K562 (cell line): ENCODE results near the gene CMBL. TPM values are rescaled to one million over a fixed set of nuclear protein-coding genes. Genes with fewer than 3 reads are reported as not detected.

Experiments
- FOXP1 ChIP-seq: sonication (generic); formaldehyde crosslinking; IDR thresholded peaks from 2 replicates; pipeline ENCODE4 v1.8.0; 2022; ENCODE audit warnings: mild to moderate bottlenecking, missing genetic modification reagents
- HNRNPLL ChIP-seq: fragments of 200-400 bp; formaldehyde crosslinking; IDR thresholded peaks from 2 replicates; pipeline ENCODE4 v1.6.1; 2017; ENCODE audit warnings: low read length, low read depth, mild to moderate bottlenecking; ENCODE audit not compliant: poor library complexity, severe bottlenecking
- JUND ChIP-seq, 2 experiments: IDR thresholded peaks; 2 replicates in 1 of 2; 3 replicates in 1 of 2; pipeline ENCODE4 v1.6.1; 2011; ENCODE audit warnings: borderline replicate concordance in 2 of 2, low read depth in 2 of 2, low read length in 2 of 2, improper control_type of control experiment in 1 of 2, missing biosample characterization in 1 of 2, missing genetic modification characterization in 1 of 2, missing genetic modification reagents in 1 of 2
- MAFK ChIP-seq: IDR thresholded peaks from 2 replicates; pipeline ENCODE4 v1.6.1; 2011; ENCODE audit warnings: low read length, improper control_type of control experiment
- SMAD2 ChIP-seq: fragments of 150-350 bp; IDR thresholded peaks from 2 replicates; pipeline ENCODE4 v1.6.1; 2014; ENCODE audit warnings: low read depth, mild to moderate bottlenecking, low read length
- TCF7 ChIP-seq: sonication (generic); IDR thresholded peaks from 2 replicates; pipeline ENCODE4 v1.6.1; 2016; ENCODE audit warnings: antibody characterized with exemption, borderline replicate concordance
- ZNF165 ChIP-seq: fragments of 250-450 bp; sonication (Bioruptor Pico); IDR thresholded peaks from 2 replicates; pipeline ENCODE4 v1.4.0; 2020; ENCODE audit warnings: borderline replicate concordance
- ZNF696 ChIP-seq: fragments of 250-450 bp; sonication (Bioruptor Pico); conservative IDR thresholded peaks from 2 replicates; pipeline ENCODE4 v1.4.0; 2020; ENCODE audit warnings: mild to moderate bottlenecking, moderate library complexity
- polyA plus RNA-seq, 8 experiments: library from polyadenylated mRNA; depleted of rRNA in 4 of 8; stranded (reverse) in 5 of 8; unstranded in 3 of 8; fragments of >200 nt; fragmentation: Nextera tagmentation in 2 of 8; fragmentation: Illumina TruSeq in 1 of 8; extraction: Ambion mirVana in 2 of 8; extraction: Trizol in 1 of 8; gene quantifications; 2 replicates each; pipeline versions ENCODE4 v1.2.1 to v1.2.3, GENCODE V29; 2011 to 2014; ENCODE audit warnings: inconsistent platforms in 1 of 8, missing spikeins in 1 of 8
- total RNA-seq, 7 experiments: library from RNA; depleted of rRNA in 6 of 7; stranded (reverse); fragments of >200 nt in 6 of 7; fragmentation: Illumina TruSeq in 2 of 7; extraction: Trizol in 2 of 7; gene quantifications; 2 replicates each; pipeline versions ENCODE4 v1.2.1 to v1.2.3, GENCODE V29; 2011 to 2021; ENCODE audit warnings: low replicate concordance in 1 of 7
- TF ChIP-seq, protein P1 (sequence below): fragments of 450-650 bp; formaldehyde crosslinking; IDR thresholded peaks from 2 replicates; pipeline ENCODE4 v1.4.0; 2020; ENCODE audit warnings: mild to moderate bottlenecking, mixed read lengths
- TF ChIP-seq, protein P2 (sequence below): fragments of 450-650 bp; IDR thresholded peaks from 2 replicates; pipeline ENCODE4 v1.6.1; 2016; ENCODE audit warnings: mild to moderate bottlenecking, moderate library complexity

The CMBL gene
- total and polyA plus RNA-seq, 9 of the 15 experiments (the other 6 are each of a cell fraction or from before 2014, with no cell fraction given), result 22.6 to 192 (median 71.1) TPM

GRCh38 chr5:10332301-10332700 lies 24.6 kb upstream of the CMBL start (continued):
- TF ChIP-seq JUND (IDR thresholded peaks at IDR 0.05; ENCODE audit: borderline replicate concordance, low read depth, low read length) (no peak), JUND (tag; IDR thresholded peaks at IDR 0.05; ENCODE audit: borderline replicate concordance, low read depth, low read length) (no peak), HNRNPLL (no peak), MAFK (no peak), TCF7 (no peak), FOXP1 (no peak), ZNF165 (CRISPR knock-in tag) (no peak), ZNF696 (no peak), SMAD2 (no peak)
- TF ChIP-seq, protein P1, sequence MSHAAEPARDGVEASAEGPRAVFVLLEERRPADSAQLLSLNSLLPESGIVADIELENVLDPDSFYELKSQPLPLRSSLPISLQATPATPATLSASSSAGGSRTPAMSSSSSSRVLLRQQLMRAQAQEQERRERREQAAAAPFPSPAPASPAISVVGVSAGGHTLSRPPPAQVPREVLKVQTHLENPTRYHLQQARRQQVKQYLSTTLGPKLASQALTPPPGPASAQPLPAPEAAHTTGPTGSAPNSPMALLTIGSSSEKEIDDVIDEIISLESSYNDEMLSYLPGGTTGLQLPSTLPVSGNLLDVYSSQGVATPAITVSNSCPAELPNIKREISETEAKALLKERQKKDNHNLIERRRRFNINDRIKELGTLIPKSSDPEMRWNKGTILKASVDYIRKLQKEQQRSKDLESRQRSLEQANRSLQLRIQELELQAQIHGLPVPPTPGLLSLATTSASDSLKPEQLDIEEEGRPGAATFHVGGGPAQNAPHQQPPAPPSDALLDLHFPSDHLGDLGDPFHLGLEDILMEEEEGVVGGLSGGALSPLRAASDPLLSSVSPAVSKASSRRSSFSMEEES (CRISPR knock-in tag), result no peak
- TF ChIP-seq, protein P2, sequence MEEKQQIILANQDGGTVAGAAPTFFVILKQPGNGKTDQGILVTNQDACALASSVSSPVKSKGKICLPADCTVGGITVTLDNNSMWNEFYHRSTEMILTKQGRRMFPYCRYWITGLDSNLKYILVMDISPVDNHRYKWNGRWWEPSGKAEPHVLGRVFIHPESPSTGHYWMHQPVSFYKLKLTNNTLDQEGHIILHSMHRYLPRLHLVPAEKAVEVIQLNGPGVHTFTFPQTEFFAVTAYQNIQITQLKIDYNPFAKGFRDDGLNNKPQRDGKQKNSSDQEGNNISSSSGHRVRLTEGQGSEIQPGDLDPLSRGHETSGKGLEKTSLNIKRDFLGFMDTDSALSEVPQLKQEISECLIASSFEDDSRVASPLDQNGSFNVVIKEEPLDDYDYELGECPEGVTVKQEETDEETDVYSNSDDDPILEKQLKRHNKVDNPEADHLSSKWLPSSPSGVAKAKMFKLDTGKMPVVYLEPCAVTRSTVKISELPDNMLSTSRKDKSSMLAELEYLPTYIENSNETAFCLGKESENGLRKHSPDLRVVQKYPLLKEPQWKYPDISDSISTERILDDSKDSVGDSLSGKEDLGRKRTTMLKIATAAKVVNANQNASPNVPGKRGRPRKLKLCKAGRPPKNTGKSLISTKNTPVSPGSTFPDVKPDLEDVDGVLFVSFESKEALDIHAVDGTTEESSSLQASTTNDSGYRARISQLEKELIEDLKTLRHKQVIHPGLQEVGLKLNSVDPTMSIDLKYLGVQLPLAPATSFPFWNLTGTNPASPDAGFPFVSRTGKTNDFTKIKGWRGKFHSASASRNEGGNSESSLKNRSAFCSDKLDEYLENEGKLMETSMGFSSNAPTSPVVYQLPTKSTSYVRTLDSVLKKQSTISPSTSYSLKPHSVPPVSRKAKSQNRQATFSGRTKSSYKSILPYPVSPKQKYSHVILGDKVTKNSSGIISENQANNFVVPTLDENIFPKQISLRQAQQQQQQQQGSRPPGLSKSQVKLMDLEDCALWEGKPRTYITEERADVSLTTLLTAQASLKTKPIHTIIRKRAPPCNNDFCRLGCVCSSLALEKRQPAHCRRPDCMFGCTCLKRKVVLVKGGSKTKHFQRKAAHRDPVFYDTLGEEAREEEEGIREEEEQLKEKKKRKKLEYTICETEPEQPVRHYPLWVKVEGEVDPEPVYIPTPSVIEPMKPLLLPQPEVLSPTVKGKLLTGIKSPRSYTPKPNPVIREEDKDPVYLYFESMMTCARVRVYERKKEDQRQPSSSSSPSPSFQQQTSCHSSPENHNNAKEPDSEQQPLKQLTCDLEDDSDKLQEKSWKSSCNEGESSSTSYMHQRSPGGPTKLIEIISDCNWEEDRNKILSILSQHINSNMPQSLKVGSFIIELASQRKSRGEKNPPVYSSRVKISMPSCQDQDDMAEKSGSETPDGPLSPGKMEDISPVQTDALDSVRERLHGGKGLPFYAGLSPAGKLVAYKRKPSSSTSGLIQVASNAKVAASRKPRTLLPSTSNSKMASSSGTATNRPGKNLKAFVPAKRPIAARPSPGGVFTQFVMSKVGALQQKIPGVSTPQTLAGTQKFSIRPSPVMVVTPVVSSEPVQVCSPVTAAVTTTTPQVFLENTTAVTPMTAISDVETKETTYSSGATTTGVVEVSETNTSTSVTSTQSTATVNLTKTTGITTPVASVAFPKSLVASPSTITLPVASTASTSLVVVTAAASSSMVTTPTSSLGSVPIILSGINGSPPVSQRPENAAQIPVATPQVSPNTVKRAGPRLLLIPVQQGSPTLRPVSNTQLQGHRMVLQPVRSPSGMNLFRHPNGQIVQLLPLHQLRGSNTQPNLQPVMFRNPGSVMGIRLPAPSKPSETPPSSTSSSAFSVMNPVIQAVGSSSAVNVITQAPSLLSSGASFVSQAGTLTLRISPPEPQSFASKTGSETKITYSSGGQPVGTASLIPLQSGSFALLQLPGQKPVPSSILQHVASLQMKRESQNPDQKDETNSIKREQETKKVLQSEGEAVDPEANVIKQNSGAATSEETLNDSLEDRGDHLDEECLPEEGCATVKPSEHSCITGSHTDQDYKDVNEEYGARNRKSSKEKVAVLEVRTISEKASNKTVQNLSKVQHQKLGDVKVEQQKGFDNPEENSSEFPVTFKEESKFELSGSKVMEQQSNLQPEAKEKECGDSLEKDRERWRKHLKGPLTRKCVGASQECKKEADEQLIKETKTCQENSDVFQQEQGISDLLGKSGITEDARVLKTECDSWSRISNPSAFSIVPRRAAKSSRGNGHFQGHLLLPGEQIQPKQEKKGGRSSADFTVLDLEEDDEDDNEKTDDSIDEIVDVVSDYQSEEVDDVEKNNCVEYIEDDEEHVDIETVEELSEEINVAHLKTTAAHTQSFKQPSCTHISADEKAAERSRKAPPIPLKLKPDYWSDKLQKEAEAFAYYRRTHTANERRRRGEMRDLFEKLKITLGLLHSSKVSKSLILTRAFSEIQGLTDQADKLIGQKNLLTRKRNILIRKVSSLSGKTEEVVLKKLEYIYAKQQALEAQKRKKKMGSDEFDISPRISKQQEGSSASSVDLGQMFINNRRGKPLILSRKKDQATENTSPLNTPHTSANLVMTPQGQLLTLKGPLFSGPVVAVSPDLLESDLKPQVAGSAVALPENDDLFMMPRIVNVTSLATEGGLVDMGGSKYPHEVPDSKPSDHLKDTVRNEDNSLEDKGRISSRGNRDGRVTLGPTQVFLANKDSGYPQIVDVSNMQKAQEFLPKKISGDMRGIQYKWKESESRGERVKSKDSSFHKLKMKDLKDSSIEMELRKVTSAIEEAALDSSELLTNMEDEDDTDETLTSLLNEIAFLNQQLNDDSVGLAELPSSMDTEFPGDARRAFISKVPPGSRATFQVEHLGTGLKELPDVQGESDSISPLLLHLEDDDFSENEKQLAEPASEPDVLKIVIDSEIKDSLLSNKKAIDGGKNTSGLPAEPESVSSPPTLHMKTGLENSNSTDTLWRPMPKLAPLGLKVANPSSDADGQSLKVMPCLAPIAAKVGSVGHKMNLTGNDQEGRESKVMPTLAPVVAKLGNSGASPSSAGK, result no peak
